ENCODE data around the gene CCDC50.

The CCDC50 gene

GRCh38 chr3:191379446-191379845, 50.3 kb downstream of the CCDC50 start:
- Histone ChIP-seq H3K79me2 (ENCODE audit: insufficient read depth, low read length) (no peaks in the 10 kb centered on the region), H3K9ac (ENCODE audit: low read depth, low read length) (no peak overlapping the region), H3K36me3 (ENCODE audit: insufficient read depth, low read length) (no peaks in the 10 kb centered on the region), H3K9me3 (ENCODE audit: insufficient read depth, low read length, severe bottlenecking) (no peaks in the 10 kb centered on the region), H3K27me3 (ENCODE audit: insufficient read depth, low read length, poor library complexity) (no peaks in the 10 kb centered on the region), H3K27ac (ENCODE audit: low read length) (no peak overlapping the region), H2AFZ (ENCODE audit: low read depth, low read length) (no peak overlapping the region), H3K4me3 (ENCODE audit: low read depth in 1 of 2, low read length in 2 of 2) (no peak overlapping the region), H3K4me2 (ENCODE audit: insufficient read depth, low read length) (no peak overlapping the region), H3K4me1 (ENCODE audit: insufficient read depth, low read length) (no peaks in the 10 kb centered on the region), H4K20me1 (ENCODE audit: insufficient read depth, low read length) (no peaks in the 10 kb centered on the region)
- TF ChIP-seq EZH2 (IDR thresholded peaks at IDR 0.05; ENCODE audit: borderline replicate concordance, low read depth, low read length, severe bottlenecking) (no peak), CTCF (IDR thresholded peaks at IDR 0.05; ENCODE audit: borderline replicate concordance, extremely low read depth, low read length, poor library complexity, severe bottlenecking) (no peak)
- DNase-seq (no peak), ATAC-seq (ENCODE audit: insufficient read depth, low read depth) (no peak)

- no peak overlapping the region for H3K27ac ChIP-seq (ENCODE audit: low read length)
- no peaks in the 10 kb centered on the region for H4K20me1 ChIP-seq (ENCODE audit: insufficient read depth, low read length)
- H3K4me1 ChIP-seq (ENCODE audit: insufficient read depth, low read length) = no peaks in the 10 kb centered on the region
- H3K27me3 ChIP-seq (ENCODE audit: insufficient read depth, low read length, poor library complexity) = no peaks in the 10 kb centered on the region
- H3K36me3 ChIP-seq (ENCODE audit: insufficient read depth, low read length) = no peaks in the 10 kb centered on the region
- no peak for DNase-seq
- no peak overlapping the region for H2AFZ ChIP-seq (ENCODE audit: low read depth, low read length)
- no peak for ATAC-seq (ENCODE audit: insufficient read depth, low read depth)
- TF ChIP-seq CTCF (IDR thresholded peaks at IDR 0.05; ENCODE audit: borderline replicate concordance, extremely low read depth, low read length, poor library complexity, severe bottlenecking) (no peak), EZH2 (IDR thresholded peaks at IDR 0.05; ENCODE audit: borderline replicate concordance, low read depth, low read length, severe bottlenecking) (no peak)
- H3K4me2 ChIP-seq (ENCODE audit: insufficient read depth, low read length) = no peak overlapping the region
- H3K4me3 ChIP-seq (ENCODE audit: low read depth in 1 of 2, low read length in 2 of 2) = no peak overlapping the region
- no peak overlapping the region for H3K9ac ChIP-seq (ENCODE audit: low read depth, low read length)
- no peaks in the 10 kb centered on the region for H3K9me3 ChIP-seq (ENCODE audit: insufficient read depth, low read length, severe bottlenecking)
- H3K79me2 ChIP-seq (ENCODE audit: insufficient read depth, low read length) = no peaks in the 10 kb centered on the region
These were observed 50.8 kb downstream of the CCDC50 start for GRCh38 chr3:191380001-191380400.

- Histone ChIP-seq H2AFZ (ENCODE audit: low read depth, low read length) (no peak overlapping the region), H3K4me3 (ENCODE audit: low read depth in 1 of 2, low read length in 2 of 2) (no peak overlapping the region), H3K27me3 (ENCODE audit: insufficient read depth, low read length, poor library complexity) (no peaks in the 10 kb centered on the region), H3K4me2 (ENCODE audit: insufficient read depth, low read length) (no peak overlapping the region), H3K79me2 (ENCODE audit: insufficient read depth, low read length) (no peaks in the 10 kb centered on the region), H3K36me3 (ENCODE audit: insufficient read depth, low read length) (no peaks in the 10 kb centered on the region), H3K4me1 (ENCODE audit: insufficient read depth, low read length) (no peaks in the 10 kb centered on the region), H3K27ac (ENCODE audit: low read length) (no peak overlapping the region), H3K9me3 (ENCODE audit: insufficient read depth, low read length, severe bottlenecking) (no peaks in the 10 kb centered on the region), H4K20me1 (ENCODE audit: insufficient read depth, low read length) (no peaks in the 10 kb centered on the region), H3K9ac (ENCODE audit: low read depth, low read length) (no peak overlapping the region)
- DNase-seq (no peak), ATAC-seq (ENCODE audit: insufficient read depth, low read depth) (no peak)
- TF ChIP-seq CTCF (IDR thresholded peaks at IDR 0.05; ENCODE audit: borderline replicate concordance, extremely low read depth, low read length, poor library complexity, severe bottlenecking) (no peak), EZH2 (IDR thresholded peaks at IDR 0.05; ENCODE audit: borderline replicate concordance, low read depth, low read length, severe bottlenecking) (no peak)
These were observed 52.1 kb downstream of the CCDC50 start for GRCh38 chr3:191381303-191381702.

GRCh38 chr3:191382661-191383060, 53.5 kb downstream of the CCDC50 start:
- Histone ChIP-seq H3K9me3 (ENCODE audit: insufficient read depth, low read length, severe bottlenecking) (no peaks in the 10 kb centered on the region), H4K20me1 (ENCODE audit: insufficient read depth, low read length) (no peaks in the 10 kb centered on the region), H3K27ac (ENCODE audit: low read length) (no peak overlapping the region), H3K4me3 (ENCODE audit: low read depth in 1 of 2, low read length in 2 of 2) (no peak overlapping the region), H3K9ac (ENCODE audit: low read depth, low read length) (no peak overlapping the region), H3K4me2 (ENCODE audit: insufficient read depth, low read length) (no peak overlapping the region), H3K27me3 (ENCODE audit: insufficient read depth, low read length, poor library complexity) (no peaks in the 10 kb centered on the region), H3K4me1 (ENCODE audit: insufficient read depth, low read length) (no peaks in the 10 kb centered on the region), H3K79me2 (ENCODE audit: insufficient read depth, low read length) (no peaks in the 10 kb centered on the region), H3K36me3 (ENCODE audit: insufficient read depth, low read length) (no peaks in the 10 kb centered on the region), H2AFZ (ENCODE audit: low read depth, low read length) (no peak overlapping the region)
- TF ChIP-seq EZH2 (IDR thresholded peaks at IDR 0.05; ENCODE audit: borderline replicate concordance, low read depth, low read length, severe bottlenecking) = no peak
- TF ChIP-seq CTCF (IDR thresholded peaks at IDR 0.05; ENCODE audit: borderline replicate concordance, extremely low read depth, low read length, poor library complexity, severe bottlenecking) = no peak
- DNase-seq = no peak
- no peak for ATAC-seq (ENCODE audit: insufficient read depth, low read depth)
